ENCODE measurements around the gene HIVEP1. TPM values are rescaled to one million over a fixed set of nuclear protein-coding genes. Genes with fewer than 3 reads are reported as not detected.

Gene HIVEP1
- total RNA-seq, 2 donors from 2014 or later: 12.5 to 15.2 TPM

DNA sequence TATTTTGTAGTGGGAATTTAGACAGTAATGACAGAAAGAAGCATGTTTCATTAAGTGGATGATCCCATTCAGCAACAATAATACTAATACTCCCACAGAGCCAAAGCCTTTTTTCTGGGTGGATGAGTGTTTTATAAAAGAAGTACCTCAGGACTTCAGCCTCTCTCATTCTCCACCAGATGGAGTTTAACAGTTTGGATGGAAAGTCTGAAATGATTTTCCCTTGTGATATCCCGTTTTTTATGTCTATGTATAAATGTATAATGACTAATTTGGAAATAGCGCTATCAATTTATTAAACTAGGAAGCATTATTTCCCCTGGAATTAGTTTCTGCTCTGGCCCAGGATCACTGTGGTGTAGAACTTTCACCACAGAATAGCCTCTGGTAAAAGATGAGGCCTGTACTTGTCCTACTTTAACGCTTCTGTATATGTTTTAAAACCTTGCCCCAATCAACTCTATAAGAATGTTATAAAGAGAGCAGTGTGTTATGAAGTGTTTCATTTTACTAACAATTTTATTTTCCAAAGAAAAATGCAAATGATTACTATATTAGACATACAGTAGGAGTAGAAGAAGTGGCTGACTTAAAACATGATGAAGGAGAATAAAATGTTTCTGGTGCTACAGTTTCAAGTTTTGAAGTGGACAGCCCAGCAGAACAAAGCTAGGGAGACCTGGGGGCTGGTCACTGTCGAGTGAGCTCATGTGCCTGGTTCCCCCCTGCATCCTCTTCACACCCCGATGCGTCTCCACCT lies 135.6 kb downstream of the HIVEP1 start:
- 72 to 80% methylated on average over 6 of the region's 6 CpGs for WGBS, 2 donors
- H3K27ac ChIP-seq: no peak overlapping the region
- DNase-seq (no peak), ATAC-seq (no peak)
- H3K9me3 ChIP-seq: no peaks in the 10 kb centered on the region
- TF ChIP-seq POLR2A (IDR thresholded peaks at IDR 0.05): no peak
- TF ChIP-seq CTCF (IDR thresholded peaks at IDR 0.05): no peak
- no peaks in the 10 kb centered on the region for H3K4me1 ChIP-seq
- H3K36me3 ChIP-seq (replicated peaks in 1 of 2; ENCODE audit: insufficient read depth in 1 of 2, low read depth in 2 of 2): no peaks in the 10 kb centered on the region
- H3K27me3 ChIP-seq: no peaks in the 10 kb centered on the region
- intact Hi-C loops (cut with DNase I): no loop called here
- no peak overlapping the region for H3K4me3 ChIP-seq

- Histone ChIP-seq H3K36me3 (replicated peaks in 1 of 2; ENCODE audit: insufficient read depth in 1 of 2, low read depth in 2 of 2) (no peaks in the 10 kb centered on the region), H3K9me3 (no peaks in the 10 kb centered on the region), H3K27me3 (no peaks in the 10 kb centered on the region), H3K27ac (no peak overlapping the region), H3K4me3 (no peak overlapping the region), H3K4me1 (no peaks in the 10 kb centered on the region)
- DNase-seq: no peak
- no peak for ATAC-seq
- intact Hi-C loops (cut with DNase I): no loop called here
- no peak for TF ChIP-seq POLR2A (IDR thresholded peaks at IDR 0.05)
- no peak for TF ChIP-seq CTCF (IDR thresholded peaks at IDR 0.05)
- WGBS, 2 donors: 37 to 54% methylated on average over 3 of the region's 3 CpGs
Observed at GRCh38 chr6:12148317-12148801, 136.2 kb downstream of the HIVEP1 start.

DNA sequence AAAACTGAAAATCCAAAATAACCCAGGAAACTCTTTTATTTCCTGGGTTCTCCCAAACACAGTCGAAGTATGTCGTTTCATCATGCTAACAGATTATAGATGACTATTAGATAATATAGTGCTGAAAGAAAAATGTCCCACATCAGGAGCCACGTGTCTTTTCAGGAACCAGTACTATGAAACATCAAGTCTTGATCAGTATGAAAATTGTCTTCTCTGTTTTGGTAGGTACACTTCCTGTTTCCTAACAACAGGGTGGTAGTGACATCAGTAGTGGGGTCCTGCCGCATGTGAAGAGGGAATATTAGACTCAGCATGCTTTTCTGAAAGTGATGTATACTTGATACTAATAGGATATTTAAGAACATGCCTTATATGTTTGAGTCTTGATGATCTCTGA lies 136.7 kb downstream of the HIVEP1 start:
- no peak overlapping the region for H3K4me3 ChIP-seq
- intact Hi-C loops (cut with DNase I): no loop called here
- ATAC-seq (no peak), DNase-seq (no peak)
- 46 to 63% methylated on average over 4 of the region's 4 CpGs for WGBS, 2 donors
- TF ChIP-seq POLR2A (IDR thresholded peaks at IDR 0.05) (no peak), CTCF (IDR thresholded peaks at IDR 0.05) (no peak)
- H3K4me1 ChIP-seq: no peaks in the 10 kb centered on the region
- H3K27ac ChIP-seq: no peak overlapping the region
- no peaks in the 10 kb centered on the region for H3K27me3 ChIP-seq
- no peaks in the 10 kb centered on the region for H3K36me3 ChIP-seq (replicated peaks in 1 of 2; ENCODE audit: insufficient read depth in 1 of 2, low read depth in 2 of 2)
- H3K9me3 ChIP-seq: no peaks in the 10 kb centered on the region

DNA sequence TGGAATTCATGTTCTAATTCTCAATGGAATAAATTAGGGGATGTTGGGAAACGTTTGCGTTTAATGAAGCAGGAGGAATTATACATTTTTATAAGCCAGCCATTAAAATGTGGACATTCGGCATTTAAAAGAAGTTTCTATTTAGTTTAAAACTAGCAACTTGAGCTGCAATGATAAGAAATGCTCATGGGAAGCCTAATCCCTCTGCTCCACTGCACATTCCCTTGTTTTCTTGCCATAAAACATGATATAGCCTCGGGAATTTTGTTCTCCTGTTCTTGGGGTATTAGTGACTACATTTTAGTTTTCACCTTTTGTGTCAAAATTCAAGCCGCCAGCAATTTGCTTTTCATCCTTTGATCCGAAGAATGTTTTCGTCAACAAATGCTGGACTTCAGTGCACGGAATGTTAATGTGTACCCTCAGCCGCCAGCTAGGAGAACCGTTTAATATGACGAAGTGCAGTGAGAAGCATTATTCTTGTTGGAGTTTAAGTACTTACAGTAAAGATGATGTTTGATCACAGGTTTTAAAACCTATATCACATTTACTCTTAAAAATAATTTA lies 137.9 kb downstream of the HIVEP1 start:
- Histone ChIP-seq H3K27ac (no peak overlapping the region), H3K4me3 (no peak overlapping the region), H3K4me1 (no peaks in the 10 kb centered on the region), H3K9me3 (no peaks in the 10 kb centered on the region), H3K27me3 (no peaks in the 10 kb centered on the region), H3K36me3 (replicated peaks in 1 of 2; ENCODE audit: insufficient read depth in 1 of 2, low read depth in 2 of 2) (no peaks in the 10 kb centered on the region)
- intact Hi-C loops (cut with DNase I): no loop called here
- TF ChIP-seq CTCF (IDR thresholded peaks at IDR 0.05) (no peak), POLR2A (IDR thresholded peaks at IDR 0.05) (no peak)
- WGBS, 2 donors: 69 to 75% methylated on average over 11 of the region's 11 CpGs
- ATAC-seq (no peak), DNase-seq (no peak)

Measured in body of pancreas (tissue), 4 donors.